K562 (cell line): ENCODE data around the gene NUTM1. TPM values are rescaled to one million over a fixed set of nuclear protein-coding genes. Genes with fewer than 3 reads are reported as not detected.

Source experiments
- CHD1 ChIP-seq: fragments of 200-600 bp; sonication (generic); IDR thresholded peaks from one replicate; pipeline ENCODE4 v1.6.1; 2012; ENCODE audit warnings: mild to moderate bottlenecking, moderate library complexity, low read length, inconsistent platforms
- TBP ChIP-seq: optimal IDR thresholded peaks from 2 replicates; pipeline ENCODE3; 2011; ENCODE audit warnings: low read depth, low read length, improper control_type of control experiment
- ZC3H4 ChIP-seq: sonication (generic); formaldehyde crosslinking; IDR thresholded peaks from 2 replicates; pipeline ENCODE4 v1.9.0; 2021; ENCODE audit warnings: missing genetic modification reagents, borderline replicate concordance
- ZNF57 ChIP-seq: fragments of 450-650 bp; formaldehyde crosslinking; IDR thresholded peaks from 2 replicates; pipeline ENCODE4 v1.4.0; 2020; ENCODE audit warnings: mild to moderate bottlenecking, moderate library complexity
- ZNF76 ChIP-seq: fragments of 250-450 bp; sonication (Bioruptor Pico); IDR thresholded peaks from 2 replicates; pipeline ENCODE4 v1.4.0; 2020; ENCODE audit warnings: mild to moderate bottlenecking, moderate library complexity, borderline replicate concordance
- polyA plus RNA-seq, 8 experiments: library from polyadenylated mRNA; depleted of rRNA in 4 of 8; stranded (reverse) in 5 of 8; unstranded in 3 of 8; fragments of >200 nt; fragmentation: Nextera tagmentation in 2 of 8; fragmentation: Illumina TruSeq in 1 of 8; extraction: Ambion mirVana in 2 of 8; extraction: Trizol in 1 of 8; gene quantifications; 2 replicates each; pipeline versions ENCODE4 v1.2.1 to v1.2.3, GENCODE V29; 2011 to 2014; ENCODE audit warnings: inconsistent platforms in 1 of 8, missing spikeins in 1 of 8
- total RNA-seq, 7 experiments: library from RNA; depleted of rRNA in 6 of 7; stranded (reverse); fragments of >200 nt in 6 of 7; fragmentation: Illumina TruSeq in 2 of 7; extraction: Trizol in 2 of 7; gene quantifications; 2 replicates each; pipeline versions ENCODE4 v1.2.1 to v1.2.3, GENCODE V29; 2011 to 2021; ENCODE audit warnings: low replicate concordance in 1 of 7
- TF ChIP-seq, protein P1 (sequence below): fragments of 250-450 bp; sonication (Bioruptor Pico); IDR thresholded peaks from 2 replicates; pipeline ENCODE4 v1.4.0; 2020
- TF ChIP-seq, protein P2 (sequence below), 2 experiments: IDR thresholded peaks in 1 of 2; conservative IDR thresholded peaks in 1 of 2; 2 replicates each; pipeline ENCODE4 v1.6.1; 2016; ENCODE audit warnings: low read depth in 2 of 2, mild to moderate bottlenecking in 1 of 2, missing compliant biosample characterization in 1 of 2, missing genetic modification characterization in 1 of 2, moderate library complexity in 1 of 2
- TF ChIP-seq, protein P3 (sequence below): fragments of 450-650 bp; IDR thresholded peaks from 2 replicates; pipeline ENCODE4 v1.6.1; 2017; ENCODE audit warnings: mild to moderate bottlenecking, moderate library complexity
- TF ChIP-seq, protein P4 (sequence below): IDR thresholded peaks from 2 replicates; pipeline ENCODE4 v1.6.1; 2011; ENCODE audit not compliant: insufficient read length; ENCODE audit errors: extremely low read depth
- TF ChIP-seq, protein P5 (sequence below): fragments of 250-450 bp; sonication (Bioruptor Pico); IDR thresholded peaks from 2 replicates; pipeline ENCODE4 v1.4.0; 2020
- TF ChIP-seq, protein P6 (sequence below), 2 experiments: fragments of 250-450 bp in 1 of 2; fragments of 450-650 bp in 1 of 2; sonication (Bioruptor Pico) in 1 of 2; IDR thresholded peaks; 2 replicates each; pipeline versions ENCODE4 v1.6.1 to v1.8.0; 2016 to 2021; ENCODE audit warnings: mild to moderate bottlenecking in 2 of 2, moderate library complexity in 2 of 2, missing compliant biosample characterization in 1 of 2, missing genetic modification characterization in 1 of 2

The NUTM1 gene
- total and polyA plus RNA-seq, 9 of the 15 experiments (the other 6 are each of a cell fraction or from before 2014, with no cell fraction given), result 0.01 to 0.05 (median 0.04) TPM; not detected in 4

DNA sequence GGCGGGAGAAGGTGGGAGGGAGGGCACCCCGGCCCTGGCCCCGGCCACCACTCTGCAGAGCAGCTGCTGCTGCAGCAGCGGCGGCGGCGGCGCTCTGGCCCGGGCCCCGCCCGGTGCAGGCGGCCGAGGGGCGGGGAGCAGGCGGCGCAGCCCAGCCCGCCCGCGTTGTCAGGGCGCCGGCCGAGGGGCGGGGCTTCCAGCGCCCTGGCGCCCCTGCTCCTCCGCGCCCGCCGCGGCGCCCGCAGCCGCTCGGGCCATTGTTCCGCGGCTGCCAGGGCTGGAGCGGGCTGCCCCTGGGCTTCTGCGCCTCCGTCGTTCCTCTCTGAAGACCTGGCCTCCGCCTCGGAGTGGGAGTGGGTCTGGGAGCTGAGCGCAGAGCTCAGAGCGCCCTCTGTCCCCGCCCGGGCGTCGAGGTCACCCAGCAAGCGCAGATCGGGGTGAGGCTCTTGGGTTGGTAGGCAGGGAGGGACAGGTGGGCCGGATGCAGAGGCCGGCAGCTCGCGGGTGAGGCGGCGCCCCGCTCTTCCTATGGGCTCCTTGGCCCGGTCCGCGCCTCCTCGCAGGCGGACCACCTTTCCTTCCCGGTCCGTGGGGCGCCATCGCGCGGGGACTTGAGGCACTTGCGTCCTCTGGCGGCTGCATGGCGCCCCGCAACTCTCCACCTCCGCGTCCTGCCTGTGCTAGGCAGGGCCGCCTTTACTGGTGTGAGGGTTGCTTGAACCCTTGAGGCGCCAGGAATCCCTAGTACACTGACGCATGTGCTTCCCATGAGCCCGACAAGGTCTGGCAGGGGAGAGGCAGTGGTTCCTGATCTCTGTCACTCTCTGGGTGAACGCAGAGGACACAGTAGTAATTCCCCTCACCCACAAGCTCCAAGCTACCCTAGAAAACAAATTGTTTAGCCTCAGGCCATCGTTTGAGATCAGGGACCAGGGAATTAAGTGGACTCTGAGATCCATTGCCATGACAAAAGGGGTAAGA lies 24.3 kb downstream of the NUTM1 start, which contains the start of gene LPCAT4 (continued):
- TF ChIP-seq, protein P1, sequence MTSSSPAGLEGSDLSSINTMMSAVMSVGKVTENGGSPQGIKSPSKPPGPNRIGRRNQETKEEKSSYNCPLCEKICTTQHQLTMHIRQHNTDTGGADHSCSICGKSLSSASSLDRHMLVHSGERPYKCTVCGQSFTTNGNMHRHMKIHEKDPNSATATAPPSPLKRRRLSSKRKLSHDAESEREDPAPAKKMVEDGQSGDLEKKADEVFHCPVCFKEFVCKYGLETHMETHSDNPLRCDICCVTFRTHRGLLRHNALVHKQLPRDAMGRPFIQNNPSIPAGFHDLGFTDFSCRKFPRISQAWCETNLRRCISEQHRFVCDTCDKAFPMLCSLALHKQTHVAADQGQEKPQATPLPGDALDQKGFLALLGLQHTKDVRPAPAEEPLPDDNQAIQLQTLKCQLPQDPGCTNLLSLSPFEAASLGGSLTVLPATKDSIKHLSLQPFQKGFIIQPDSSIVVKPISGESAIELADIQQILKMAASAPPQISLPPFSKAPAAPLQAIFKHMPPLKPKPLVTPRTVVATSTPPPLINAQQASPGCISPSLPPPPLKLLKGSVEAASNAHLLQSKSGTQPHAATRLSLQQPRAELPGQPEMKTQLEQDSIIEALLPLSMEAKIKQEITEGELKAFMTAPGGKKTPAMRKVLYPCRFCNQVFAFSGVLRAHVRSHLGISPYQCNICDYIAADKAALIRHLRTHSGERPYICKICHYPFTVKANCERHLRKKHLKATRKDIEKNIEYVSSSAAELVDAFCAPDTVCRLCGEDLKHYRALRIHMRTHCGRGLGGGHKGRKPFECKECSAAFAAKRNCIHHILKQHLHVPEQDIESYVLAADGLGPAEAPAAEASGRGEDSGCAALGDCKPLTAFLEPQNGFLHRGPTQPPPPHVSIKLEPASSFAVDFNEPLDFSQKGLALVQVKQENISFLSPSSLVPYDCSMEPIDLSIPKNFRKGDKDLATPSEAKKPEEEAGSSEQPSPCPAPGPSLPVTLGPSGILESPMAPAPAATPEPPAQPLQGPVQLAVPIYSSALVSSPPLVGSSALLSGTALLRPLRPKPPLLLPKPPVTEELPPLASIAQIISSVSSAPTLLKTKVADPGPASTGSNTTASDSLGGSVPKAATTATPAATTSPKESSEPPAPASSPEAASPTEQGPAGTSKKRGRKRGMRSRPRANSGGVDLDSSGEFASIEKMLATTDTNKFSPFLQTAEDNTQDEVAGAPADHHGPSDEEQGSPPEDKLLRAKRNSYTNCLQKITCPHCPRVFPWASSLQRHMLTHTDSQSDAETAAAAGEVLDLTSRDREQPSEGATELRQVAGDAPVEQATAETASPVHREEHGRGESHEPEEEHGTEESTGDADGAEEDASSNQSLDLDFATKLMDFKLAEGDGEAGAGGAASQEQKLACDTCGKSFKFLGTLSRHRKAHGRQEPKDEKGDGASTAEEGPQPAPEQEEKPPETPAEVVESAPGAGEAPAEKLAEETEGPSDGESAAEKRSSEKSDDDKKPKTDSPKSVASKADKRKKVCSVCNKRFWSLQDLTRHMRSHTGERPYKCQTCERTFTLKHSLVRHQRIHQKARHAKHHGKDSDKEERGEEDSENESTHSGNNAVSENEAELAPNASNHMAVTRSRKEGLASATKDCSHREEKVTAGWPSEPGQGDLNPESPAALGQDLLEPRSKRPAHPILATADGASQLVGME (CRISPR knock-in tag), result peak; percentile 88
- TF ChIP-seq, protein P2, sequence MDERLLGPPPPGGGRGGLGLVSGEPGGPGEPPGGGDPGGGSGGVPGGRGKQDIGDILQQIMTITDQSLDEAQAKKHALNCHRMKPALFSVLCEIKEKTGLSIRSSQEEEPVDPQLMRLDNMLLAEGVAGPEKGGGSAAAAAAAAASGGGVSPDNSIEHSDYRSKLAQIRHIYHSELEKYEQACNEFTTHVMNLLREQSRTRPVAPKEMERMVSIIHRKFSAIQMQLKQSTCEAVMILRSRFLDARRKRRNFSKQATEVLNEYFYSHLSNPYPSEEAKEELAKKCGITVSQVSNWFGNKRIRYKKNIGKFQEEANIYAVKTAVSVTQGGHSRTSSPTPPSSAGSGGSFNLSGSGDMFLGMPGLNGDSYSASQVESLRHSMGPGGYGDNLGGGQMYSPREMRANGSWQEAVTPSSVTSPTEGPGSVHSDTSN (CRISPR knock-in tag; IDR thresholded peaks at IDR 0.05; ENCODE audit: low read depth), result no peak
- TF ChIP-seq, protein P2 (tag; conservative IDR thresholded peaks at IDR 0.05; ENCODE audit: low read depth), result no peak
- no peak for TF ChIP-seq ZNF57
- TF ChIP-seq, protein P3, sequence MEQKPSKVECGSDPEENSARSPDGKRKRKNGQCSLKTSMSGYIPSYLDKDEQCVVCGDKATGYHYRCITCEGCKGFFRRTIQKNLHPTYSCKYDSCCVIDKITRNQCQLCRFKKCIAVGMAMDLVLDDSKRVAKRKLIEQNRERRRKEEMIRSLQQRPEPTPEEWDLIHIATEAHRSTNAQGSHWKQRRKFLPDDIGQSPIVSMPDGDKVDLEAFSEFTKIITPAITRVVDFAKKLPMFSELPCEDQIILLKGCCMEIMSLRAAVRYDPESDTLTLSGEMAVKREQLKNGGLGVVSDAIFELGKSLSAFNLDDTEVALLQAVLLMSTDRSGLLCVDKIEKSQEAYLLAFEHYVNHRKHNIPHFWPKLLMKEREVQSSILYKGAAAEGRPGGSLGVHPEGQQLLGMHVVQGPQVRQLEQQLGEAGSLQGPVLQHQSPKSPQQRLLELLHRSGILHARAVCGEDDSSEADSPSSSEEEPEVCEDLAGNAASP, result no peak
- TF ChIP-seq CHD1, result peak; percentile 26
- TF ChIP-seq TBP, result peak; percentile 36
- TF ChIP-seq, protein P4, sequence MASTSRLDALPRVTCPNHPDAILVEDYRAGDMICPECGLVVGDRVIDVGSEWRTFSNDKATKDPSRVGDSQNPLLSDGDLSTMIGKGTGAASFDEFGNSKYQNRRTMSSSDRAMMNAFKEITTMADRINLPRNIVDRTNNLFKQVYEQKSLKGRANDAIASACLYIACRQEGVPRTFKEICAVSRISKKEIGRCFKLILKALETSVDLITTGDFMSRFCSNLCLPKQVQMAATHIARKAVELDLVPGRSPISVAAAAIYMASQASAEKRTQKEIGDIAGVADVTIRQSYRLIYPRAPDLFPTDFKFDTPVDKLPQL, result no peak
- TF ChIP-seq, protein P5, sequence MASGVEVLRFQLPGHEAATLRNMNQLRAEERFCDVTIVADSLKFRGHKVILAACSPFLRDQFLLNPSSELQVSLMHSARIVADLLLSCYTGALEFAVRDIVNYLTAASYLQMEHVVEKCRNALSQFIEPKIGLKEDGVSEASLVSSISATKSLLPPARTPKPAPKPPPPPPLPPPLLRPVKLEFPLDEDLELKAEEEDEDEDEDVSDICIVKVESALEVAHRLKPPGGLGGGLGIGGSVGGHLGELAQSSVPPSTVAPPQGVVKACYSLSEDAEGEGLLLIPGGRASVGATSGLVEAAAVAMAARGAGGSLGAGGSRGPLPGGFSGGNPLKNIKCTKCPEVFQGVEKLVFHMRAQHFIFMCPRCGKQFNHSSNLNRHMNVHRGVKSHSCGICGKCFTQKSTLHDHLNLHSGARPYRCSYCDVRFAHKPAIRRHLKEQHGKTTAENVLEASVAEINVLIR (CRISPR knock-in tag), result no peak
- TF ChIP-seq, protein P6, sequence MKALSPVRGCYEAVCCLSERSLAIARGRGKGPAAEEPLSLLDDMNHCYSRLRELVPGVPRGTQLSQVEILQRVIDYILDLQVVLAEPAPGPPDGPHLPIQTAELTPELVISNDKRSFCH (CRISPR knock-in tag; IDR thresholded peaks at IDR 0.05), result no peak
- TF ChIP-seq, protein P6 (tag; IDR thresholded peaks at IDR 0.05), result 0 out of 2 replicates have a peak, but pooled peaks have one; percentile 61
- TF ChIP-seq ZNF76 (CRISPR knock-in tag), result no peak
- no peak; the same call in 1 of the 2 replicates for TF ChIP-seq ZC3H4
